Neuron (in vitro differentiated cells): ENCODE measurements around the gene ADAM11.

Experiments
- H2AFZ ChIP-seq: one replicate; pipeline ENCODE4 v1.6.1; 2013; ENCODE audit warnings: low read depth, mild to moderate bottlenecking, inconsistent platforms, low read length, moderate library complexity
- H3K27me3 ChIP-seq: one replicate; pipeline ENCODE4 v1.6.1; 2013; ENCODE audit warnings: low read length; ENCODE audit not compliant: insufficient read depth
- H3K36me3 ChIP-seq: one replicate; pipeline ENCODE4 v1.6.1; 2013; ENCODE audit warnings: low read length; ENCODE audit not compliant: insufficient read depth
- H3K4me1 ChIP-seq: one replicate; pipeline ENCODE4 v1.6.1; 2013; ENCODE audit warnings: low read length; ENCODE audit not compliant: insufficient read depth
- H3K4me3 ChIP-seq: 2 replicates; pipeline ENCODE4 v1.5.1; 2013; ENCODE audit warnings: mild to moderate bottlenecking, low read length, moderate library complexity
- H3K9me3 ChIP-seq: one replicate; pipeline ENCODE4 v1.6.1; 2013; ENCODE audit warnings: low read length

ADAM11 gene

DNA sequence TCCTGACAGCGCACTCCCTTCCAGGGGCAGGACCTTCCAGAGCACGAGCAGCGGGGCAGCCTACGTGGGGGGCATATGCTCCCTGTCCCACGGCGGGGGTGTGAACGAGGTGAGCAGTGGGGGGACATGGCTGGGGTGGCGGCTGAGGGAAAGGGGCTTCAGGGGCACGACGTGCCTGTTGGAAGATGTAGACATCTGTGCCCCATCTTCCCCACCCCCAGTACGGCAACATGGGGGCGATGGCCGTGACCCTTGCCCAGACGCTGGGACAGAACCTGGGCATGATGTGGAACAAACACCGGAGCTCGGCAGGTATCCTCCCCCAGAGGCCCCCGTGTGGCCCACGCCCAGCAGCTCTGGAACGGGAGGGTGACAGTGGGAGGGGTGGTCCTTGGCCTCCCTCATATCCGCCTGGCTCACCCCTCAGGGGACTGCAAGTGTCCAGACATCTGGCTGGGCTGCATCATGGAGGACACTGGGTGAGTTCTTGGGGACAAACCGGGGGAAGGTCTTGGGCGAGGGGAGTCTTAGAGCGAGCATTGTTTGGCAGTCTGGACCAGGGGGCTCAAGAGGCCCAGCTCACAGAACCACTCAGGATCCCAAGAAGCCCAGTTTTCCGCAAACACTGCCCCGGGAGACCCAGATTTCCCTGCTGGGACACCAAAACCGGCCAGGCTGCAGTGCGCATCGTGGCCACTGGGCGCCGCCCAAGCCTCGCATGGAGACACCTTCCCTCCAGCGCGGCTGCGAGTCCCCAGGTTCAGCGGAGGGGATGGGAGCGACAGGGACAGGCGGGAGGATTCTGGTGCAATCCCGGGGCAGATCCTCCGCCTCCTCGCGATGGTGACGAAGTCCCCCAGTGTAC, 15.7 kb downstream of the ADAM11 start:
- H3K36me3 ChIP-seq, result no peaks in the 10 kb centered on the region
- H3K27me3 ChIP-seq, result no peaks in the 10 kb centered on the region
- H3K4me1 ChIP-seq, result peaks cover 12% of the 10 kb centered on the region
- H3K4me3 ChIP-seq, result peak overlapping the region; percentile 48
- H2AFZ ChIP-seq, result peak overlapping the region; percentile 91
- no peaks in the 10 kb centered on the region for H3K9me3 ChIP-seq

DNA sequence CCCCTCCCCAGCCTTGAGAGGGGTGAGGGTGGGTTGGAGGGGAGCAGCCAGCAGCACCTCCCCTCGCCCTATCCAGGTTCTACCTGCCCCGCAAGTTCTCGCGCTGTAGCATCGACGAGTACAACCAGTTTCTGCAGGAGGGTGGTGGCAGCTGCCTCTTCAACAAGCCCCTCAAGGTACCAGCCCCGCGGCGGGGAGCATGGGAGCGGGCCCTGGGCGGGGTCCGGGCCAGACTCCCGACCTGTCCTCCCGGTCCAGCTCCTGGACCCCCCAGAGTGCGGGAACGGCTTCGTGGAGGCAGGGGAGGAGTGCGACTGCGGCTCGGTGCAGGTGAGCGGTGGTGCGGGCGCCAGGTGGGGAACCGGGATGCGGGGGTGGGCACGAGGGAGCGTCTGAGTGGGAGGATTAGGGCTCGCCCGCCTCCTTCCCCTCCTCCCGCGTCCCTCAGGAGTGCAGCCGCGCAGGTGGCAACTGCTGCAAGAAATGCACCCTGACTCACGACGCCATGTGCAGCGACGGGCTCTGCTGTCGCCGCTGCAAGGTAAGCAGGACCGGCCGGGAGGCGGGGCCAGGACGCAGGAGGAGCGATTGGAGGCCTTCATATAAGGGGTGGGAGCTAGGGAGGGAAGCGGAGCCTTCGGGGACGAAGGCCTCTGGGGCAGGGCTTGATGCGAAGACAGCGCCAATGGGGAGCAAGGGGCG, 16.5 kb downstream of the ADAM11 start:
- Histone ChIP-seq H3K9me3 (no peaks in the 10 kb centered on the region), H3K4me1 (peaks cover 12% of the 10 kb centered on the region), H3K4me3 (peak overlapping the region; percentile 48), H3K27me3 (no peaks in the 10 kb centered on the region), H2AFZ (peak overlapping the region; percentile 91), H3K36me3 (no peaks in the 10 kb centered on the region)

DNA sequence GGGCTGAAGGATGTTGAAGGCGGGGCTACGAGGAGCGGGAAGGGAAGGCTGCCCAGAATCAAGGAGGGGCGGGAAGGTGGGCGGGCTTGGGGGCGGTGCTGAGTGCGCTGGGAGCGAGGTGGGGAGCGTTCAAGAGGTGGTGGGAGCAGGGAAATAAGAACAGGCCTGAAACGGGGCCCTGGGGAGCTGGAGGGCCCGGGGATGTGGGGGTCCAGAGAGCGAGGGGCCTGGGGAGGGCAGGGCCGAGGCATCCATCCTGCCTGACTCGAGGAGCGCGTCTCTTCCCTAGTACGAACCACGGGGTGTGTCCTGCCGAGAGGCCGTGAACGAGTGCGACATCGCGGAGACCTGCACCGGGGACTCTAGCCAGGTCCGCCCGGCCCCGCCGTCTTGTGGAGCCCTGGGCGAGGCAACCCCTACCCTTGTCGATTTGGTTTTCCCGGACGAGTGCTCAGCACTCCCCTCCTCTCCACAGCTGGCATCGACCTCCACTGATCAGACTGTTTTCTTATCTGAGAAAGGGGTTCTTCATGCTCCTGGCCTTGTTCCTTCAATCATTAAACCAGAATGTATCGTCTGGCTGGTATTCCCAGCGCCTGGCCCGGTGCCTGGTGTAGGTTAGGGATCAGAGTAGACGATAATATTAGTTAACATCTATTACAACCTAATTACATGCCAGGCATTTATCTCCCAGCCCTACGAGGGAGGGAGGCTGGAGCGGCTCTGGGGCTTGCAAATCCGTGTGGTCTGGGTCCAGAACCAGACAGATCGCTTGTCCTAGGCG, 17.2 kb downstream of the ADAM11 start:
- Histone ChIP-seq H2AFZ (peak overlapping the region; percentile 81), H3K36me3 (no peaks in the 10 kb centered on the region), H3K27me3 (no peaks in the 10 kb centered on the region), H3K9me3 (no peaks in the 10 kb centered on the region), H3K4me3 (peak overlapping the region; percentile 48), H3K4me1 (peaks cover 12% of the 10 kb centered on the region)

DNA sequence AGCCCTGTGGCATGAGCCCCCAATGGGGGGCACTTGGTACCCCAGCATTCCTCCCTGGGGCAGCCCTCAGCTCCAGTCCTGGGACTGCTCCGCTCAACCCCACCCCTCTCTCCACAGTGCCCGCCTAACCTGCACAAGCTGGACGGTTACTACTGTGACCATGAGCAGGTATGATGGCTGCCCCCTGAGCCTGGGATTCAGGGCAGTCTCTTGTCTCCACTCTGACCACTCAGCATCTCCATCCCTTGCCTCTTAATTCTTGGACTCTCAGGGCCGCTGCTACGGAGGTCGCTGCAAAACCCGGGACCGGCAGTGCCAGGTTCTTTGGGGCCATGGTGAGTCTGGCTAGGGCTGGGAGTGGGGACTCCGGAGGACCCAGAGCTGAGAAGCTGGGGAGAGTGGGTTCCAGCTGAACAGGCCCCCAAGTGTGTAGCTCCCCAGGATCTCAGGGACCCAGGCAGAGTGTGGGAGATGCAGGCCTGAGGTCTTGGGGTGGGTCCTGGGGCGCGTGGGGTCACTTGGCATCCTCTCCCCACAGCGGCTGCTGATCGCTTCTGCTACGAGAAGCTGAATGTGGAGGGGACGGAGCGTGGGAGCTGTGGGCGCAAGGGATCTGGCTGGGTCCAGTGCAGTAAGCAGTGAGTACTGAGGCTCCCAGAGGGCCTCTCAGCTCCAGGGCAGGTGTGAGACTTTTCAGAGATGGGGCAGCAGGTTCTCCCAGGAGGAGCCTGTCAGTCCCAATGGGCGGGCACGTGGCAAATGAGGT, 18.0 kb downstream of the ADAM11 start:
- Histone ChIP-seq H3K27me3 (no peaks in the 10 kb centered on the region), H3K4me3 (no peak overlapping the region), H3K9me3 (no peaks in the 10 kb centered on the region), H3K4me1 (peaks cover 16% of the 10 kb centered on the region), H2AFZ (no peak overlapping the region), H3K36me3 (no peaks in the 10 kb centered on the region)

DNA sequence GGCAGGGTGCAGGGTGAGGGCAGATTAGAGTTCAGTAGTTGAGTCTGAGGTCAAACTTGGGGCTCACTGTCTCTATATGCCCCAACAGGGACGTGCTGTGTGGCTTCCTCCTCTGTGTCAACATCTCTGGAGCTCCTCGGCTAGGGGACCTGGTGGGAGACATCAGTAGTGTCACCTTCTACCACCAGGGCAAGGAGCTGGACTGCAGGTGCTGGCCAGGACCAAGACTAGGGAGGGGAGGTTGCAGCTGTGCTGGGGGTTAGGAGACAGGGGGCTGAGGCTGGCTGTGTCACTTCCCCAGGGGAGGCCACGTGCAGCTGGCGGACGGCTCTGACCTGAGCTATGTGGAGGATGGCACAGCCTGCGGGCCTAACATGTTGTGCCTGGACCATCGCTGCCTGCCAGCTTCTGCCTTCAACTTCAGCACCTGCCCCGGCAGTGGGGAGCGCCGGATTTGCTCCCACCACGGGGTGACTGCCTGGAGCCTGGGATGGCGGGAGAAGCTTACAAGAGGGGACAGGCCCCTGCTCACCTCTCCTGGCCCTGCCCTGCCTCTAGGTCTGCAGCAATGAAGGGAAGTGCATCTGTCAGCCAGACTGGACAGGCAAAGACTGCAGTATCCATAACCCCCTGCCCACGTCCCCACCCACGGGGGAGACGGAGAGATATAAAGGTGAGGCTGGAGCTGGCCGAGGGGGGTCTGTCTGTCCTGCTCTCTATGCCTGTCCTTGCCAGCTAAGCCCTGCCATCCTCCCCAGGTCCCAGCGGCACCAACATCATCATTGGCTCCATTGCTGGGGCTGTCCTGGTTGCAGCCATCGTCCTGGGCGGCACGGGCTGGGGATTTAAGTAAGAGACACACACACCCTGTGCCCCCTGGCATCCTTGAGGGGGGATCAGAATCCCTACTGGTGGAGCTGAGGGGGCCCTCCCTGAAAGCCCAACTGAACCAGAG, 18.9 kb downstream of the ADAM11 start:
- Histone ChIP-seq H3K9me3 (no peaks in the 10 kb centered on the region), H3K4me1 (peaks cover 24% of the 10 kb centered on the region), H2AFZ (no peak overlapping the region), H3K27me3 (no peaks in the 10 kb centered on the region), H3K36me3 (no peaks in the 10 kb centered on the region), H3K4me3 (no peak overlapping the region)

DNA sequence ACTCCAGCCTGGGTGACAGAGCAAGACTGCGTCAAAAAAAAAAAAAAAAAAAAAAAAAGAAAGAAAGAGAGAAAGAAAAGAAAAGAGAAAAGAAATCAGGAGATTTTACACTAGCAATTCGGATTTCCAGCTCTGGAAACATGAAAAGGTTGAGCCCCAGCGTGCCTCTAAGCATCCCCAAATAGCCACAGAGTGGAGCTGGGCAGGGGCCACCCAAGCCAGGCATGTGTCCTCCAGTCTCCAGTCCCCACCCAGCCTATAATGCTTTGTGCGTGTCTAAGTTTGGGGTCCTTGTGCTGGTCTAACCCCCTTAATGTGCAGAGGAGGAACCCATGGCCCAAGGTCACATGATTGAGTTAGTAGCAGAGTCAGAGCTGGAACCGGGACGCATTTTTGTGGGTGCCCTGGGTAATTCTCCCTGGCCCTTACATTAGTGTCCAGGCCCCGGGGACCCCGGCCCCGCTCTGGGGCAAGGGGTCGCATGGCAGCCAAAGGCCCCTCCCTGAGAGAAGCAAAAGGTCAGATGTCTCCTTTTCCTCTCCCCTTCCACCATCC, 19.9 kb downstream of the ADAM11 start:
- Histone ChIP-seq H3K4me1 (peaks cover 27% of the 10 kb centered on the region), H3K27me3 (no peaks in the 10 kb centered on the region), H3K9me3 (no peaks in the 10 kb centered on the region), H3K36me3 (no peaks in the 10 kb centered on the region), H2AFZ (no peak overlapping the region), H3K4me3 (no peak overlapping the region)

DNA sequence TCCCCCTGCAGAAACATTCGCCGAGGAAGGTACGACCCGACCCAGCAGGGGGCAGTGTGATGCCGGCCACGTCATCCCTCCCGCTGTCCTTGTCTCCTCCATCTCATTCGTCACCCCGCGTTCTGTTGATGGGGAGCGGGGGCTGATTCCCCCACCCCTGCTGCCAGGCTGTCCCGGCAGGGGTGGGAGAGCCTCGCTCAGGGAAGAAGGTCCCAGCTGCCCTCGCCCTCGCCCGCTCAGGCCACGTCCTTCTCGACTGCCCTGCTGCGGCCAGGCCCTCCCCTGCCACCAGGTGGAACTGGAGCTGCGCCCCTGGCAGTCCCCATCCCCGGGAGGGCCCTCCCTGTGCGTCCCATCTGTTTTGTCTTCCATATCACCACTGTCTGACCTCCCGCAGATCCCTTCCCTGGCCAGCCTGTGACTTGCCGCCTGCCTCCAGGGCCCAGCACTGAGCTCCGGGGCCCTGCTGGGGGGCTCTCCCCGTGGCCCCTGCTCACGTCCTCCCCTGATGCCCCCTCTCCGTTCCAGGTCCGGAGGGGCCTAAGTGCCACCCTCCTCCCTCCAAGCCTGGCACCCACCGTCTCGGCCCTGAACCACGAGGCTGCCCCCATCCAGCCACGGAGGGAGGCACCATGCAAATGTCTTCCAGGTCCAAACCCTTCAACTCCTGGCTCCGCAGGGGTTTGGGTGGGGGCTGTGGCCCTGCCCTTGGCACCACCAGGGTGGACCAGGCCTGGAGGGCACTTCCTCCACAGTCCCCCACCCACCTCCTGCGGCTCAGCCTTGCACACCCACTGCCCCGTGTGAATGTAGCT, 20.6 kb downstream of the ADAM11 start:
- no peaks in the 10 kb centered on the region for H3K27me3 ChIP-seq
- H3K4me3 ChIP-seq, result no peak overlapping the region
- H2AFZ ChIP-seq, result no peak overlapping the region
- H3K36me3 ChIP-seq, result no peaks in the 10 kb centered on the region
- no peaks in the 10 kb centered on the region for H3K9me3 ChIP-seq
- H3K4me1 ChIP-seq, result peaks cover 25% of the 10 kb centered on the region

DNA sequence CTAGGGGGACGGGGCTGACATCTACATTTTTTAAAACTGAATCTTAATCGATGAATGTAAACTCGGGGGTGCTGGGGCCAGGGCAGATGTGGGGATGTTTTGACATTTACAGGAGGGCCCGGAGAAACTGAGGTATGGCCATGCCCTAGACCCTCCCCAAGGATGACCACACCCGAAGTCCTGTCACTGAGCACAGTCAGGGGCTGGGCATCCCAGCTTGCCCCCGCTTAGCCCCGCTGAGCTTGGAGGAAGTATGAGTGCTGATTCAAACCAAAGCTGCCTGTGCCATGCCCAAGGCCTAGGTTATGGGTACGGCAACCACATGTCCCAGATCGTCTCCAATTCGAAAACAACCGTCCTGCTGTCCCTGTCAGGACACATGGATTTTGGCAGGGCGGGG, 21.4 kb downstream of the ADAM11 start:
- no peak overlapping the region for H2AFZ ChIP-seq
- no peaks in the 10 kb centered on the region for H3K36me3 ChIP-seq
- peaks cover 20% of the 10 kb centered on the region for H3K4me1 ChIP-seq
- H3K4me3 ChIP-seq, result no peak overlapping the region
- no peaks in the 10 kb centered on the region for H3K9me3 ChIP-seq
- H3K27me3 ChIP-seq, result no peaks in the 10 kb centered on the region

DNA sequence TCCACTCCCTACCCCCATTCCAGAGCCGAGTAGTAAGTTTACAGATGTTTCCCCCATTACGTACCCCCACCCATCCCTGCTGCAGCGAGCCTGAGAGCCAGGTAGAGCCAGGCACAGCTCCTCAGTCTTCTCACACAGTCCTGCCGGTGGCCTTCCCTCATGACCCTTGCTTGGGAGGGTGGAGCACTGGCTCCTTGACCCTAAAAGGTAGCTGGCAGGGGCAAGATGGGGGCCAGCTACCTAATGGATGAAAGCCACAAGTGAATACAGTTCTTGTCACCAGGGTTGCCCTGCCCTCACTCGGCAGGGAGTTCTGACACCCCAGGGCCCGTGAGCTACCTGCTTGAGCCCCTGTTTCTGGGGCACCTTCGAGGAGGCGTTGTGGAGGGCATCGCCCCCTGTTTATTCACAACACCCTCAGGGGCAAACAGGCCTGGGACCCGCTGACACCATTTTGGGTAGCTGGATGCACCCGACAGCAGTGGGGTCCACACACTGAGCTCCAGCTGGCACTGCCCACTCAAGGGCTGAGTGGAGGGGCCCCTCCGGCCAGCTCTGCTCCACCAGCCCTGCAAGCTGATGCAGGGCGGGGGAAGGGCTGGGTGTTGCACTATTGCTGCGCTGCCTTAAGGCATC, 22.2 kb downstream of the ADAM11 start:
- H2AFZ ChIP-seq, result no peak overlapping the region
- no peak overlapping the region for H3K4me3 ChIP-seq
- H3K27me3 ChIP-seq, result no peaks in the 10 kb centered on the region
- H3K9me3 ChIP-seq, result no peaks in the 10 kb centered on the region
- no peaks in the 10 kb centered on the region for H3K36me3 ChIP-seq
- H3K4me1 ChIP-seq, result peaks cover 17% of the 10 kb centered on the region

DNA sequence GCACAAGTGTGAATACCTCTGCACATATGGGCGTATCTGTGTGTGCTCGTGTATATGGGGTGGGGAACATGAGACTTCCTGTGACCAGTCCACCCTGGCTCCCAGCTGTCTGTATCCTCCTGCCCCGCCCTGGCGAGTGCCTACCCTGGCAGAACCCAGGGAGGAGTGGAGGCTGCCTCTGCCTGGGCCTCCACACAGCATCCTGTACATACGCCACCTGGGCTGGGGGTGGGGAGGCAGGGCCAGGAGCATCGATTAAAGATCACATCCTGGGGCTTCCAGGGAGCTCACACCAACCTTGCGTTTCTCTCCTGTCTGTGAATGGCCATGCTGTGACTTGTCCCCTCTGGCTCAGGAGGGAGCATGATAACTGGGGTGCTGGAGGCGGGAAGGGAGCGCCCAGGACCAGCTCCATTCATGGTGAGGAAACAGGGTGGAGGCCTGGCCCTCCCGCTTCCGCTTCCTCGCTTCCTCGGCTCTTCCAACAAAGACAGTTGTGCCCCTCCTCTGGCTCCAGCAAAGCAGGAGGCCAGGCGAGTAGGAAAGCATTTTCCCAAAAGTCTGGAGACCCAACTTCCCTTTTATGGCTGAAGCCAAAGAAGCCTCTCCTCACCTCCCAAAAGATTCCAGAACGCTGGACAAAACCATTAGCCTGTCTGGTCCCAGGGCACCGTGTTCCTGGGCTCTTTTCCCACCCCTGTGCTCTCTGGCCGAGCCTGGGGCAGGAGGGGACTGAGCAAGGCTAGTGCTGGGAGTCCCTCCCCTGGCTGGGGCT, 22.9 kb downstream of the ADAM11 start:
- no peaks in the 10 kb centered on the region for H3K27me3 ChIP-seq

More for the DNA sequence above, 22.9 kb downstream of the ADAM11 start:
- H3K4me1 ChIP-seq, result peaks cover 14% of the 10 kb centered on the region
- no peaks in the 10 kb centered on the region for H3K9me3 ChIP-seq
- H3K36me3 ChIP-seq, result no peaks in the 10 kb centered on the region
- H2AFZ ChIP-seq, result peak overlapping the region; percentile 45
- peak overlapping the region; percentile 5 for H3K4me3 ChIP-seq
